ENCODE measurements around the gene GBA2. TPM values are rescaled to one million over a fixed set of nuclear protein-coding genes. Genes with fewer than 3 reads are reported as not detected.

GBA2 gene
- total RNA-seq, 1 experiment from 2014 or later, result 63.6 TPM

DNA sequence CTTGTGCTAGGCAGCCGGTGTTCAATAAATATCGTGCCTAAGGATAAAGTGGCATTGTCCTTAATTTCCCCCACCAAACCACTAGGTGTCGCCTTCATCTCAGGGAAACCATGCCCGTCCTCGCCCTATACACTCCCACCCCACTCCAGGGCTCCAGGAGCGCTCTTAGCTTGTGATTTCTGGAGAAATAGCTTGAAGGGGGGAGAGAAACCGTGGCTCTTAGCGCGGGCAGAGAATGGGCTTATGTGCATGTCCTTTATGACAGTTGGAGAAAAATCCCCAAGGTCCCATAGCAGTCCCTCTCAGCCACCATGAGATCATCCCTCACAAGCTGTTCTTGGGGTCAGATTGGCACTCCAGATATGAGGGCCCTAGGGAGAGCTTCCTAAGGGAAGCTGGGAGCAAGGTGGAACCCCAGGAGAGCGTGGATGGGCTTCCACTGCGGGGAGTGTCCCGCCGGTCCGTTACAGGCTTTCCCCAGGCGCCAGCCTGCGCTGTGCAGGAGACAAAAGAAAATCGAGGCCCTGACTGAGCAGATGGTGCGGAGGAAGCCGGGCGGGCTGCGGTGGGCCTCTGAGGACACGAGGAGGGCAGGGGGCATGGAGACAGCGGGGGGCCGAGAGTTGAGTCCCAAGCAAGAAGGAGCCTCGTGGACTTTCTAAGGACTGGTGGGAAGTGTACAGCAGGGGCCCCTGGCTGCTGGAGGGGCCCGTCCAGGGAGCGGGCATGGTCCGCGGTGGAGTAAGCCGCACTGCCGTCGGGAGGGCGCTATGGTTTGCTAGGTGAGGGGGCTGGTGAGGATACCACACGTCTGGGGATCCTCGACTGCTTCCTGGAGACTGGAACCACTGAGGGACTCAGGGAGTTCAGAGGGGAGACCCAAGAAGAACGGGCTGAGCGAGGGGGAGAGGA lies 41.6 kb upstream of the GBA2 start (continued):
- no peak for TF ChIP-seq ZFX (IDR thresholded peaks at IDR 0.05)
- TF ChIP-seq TCF7L2 (IDR thresholded peaks at IDR 0.05; ENCODE audit: borderline replicate concordance, extremely low read depth, insufficient read depth, insufficient read length), result no peak
- no peak for TF ChIP-seq JUND (IDR thresholded peaks at IDR 0.05)
- no peak for TF ChIP-seq ZBTB33 (IDR thresholded peaks at IDR 0.05; ENCODE audit: extremely low read depth, insufficient replicate concordance, low read length)
- TF ChIP-seq RAD21 (IDR thresholded peaks at IDR 0.05; ENCODE audit: low read depth), result peak; percentile 89

DNA sequence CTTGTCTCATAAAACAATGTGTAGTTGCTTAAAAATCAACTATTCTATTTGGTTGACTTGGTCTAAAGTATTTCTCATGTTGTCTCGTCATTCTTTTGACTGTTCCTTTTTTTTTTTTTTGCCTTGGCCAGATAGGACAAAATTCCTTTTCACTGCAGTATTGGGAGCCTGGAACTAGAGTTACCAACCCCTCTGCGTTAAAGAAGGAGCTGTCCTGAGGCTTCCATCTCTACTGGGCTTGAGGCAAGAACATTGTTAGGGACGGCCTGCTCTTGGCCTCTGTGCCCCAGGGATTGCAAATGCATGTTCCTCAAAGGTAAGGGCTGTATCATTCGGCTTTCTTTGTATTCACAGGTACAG lies 41.0 kb upstream of the GBA2 start:
- ATAC-seq (peak; percentile 46), DNase-seq (ENCODE audit: low read depth, low spot score) (no peak)
- Histone ChIP-seq H3K9me3 (ENCODE audit: control insufficient read depth in 1 of 2, insufficient read depth in 1 of 2, low read depth in 1 of 2, low read length in 2 of 2) (no peaks in the 10 kb centered on the region), H2AFZ (ENCODE audit: low read depth, low read length, poor library complexity, severe bottlenecking) (no peak overlapping the region), H3K4me2 (ENCODE audit: low read length) (no peak overlapping the region), H3K27ac (ENCODE audit: low read depth, low read length) (no peak overlapping the region), H3K27me3 (ENCODE audit: insufficient read depth, low read length) (no peaks in the 10 kb centered on the region), H3K9me2 (ENCODE audit: insufficient read depth) (no peaks in the 10 kb centered on the region), H3K36me3 (ENCODE audit: control insufficient read depth in 1 of 2, insufficient read depth in 2 of 2, low read length in 2 of 2) (0 out of 4 replicates have a peak, but pooled peaks cover 0 to 4% of the 10 kb centered on the region in 2 experiments), H3K4me1 (ENCODE audit: control insufficient read depth in 1 of 2, insufficient read depth in 2 of 2, low read length in 2 of 2) (peaks cover 0 to under 1% of the 10 kb centered on the region in 2 experiments; a peak in 1 of 4 replicates), H3K4me3 (replicated peaks in 1 of 2; ENCODE audit: low read depth in 1 of 2, low read length in 2 of 2) (no peak overlapping the region), H3K9ac (ENCODE audit: low read length) (no peak overlapping the region), H4K20me1 (ENCODE audit: insufficient read depth) (no peaks in the 10 kb centered on the region), H3K79me2 (ENCODE audit: insufficient read depth, low read length) (no peaks in the 10 kb centered on the region)
- POLR2A ChIA-PET, result interaction anchor here (1.1 kb wide), 1 partner anchor 23 kb away, joined by 4 read pairs; the partner anchor contains the start of gene SPAG8
- CTCF ChIA-PET, result interaction anchor here (0.8 to 3.7 kb wide), 18 partner anchors 8 to 234 kb away, joined by 3 to 46 read pairs (median 5); partner anchors contain the start of genes HINT2, HRCT1 and SPAG8
- RAD21 ChIA-PET (ENCODE audit: low non-redundant PET in 1 of 2, low total read pairs in 2 of 2, uncharacterized antibody in 2 of 2, unreplicated experiment in 2 of 2), result interaction anchor here (1.0 to 1.3 kb wide), 3 partner anchors 36 to 92 kb away, joined by 3 to 8 read pairs (median 3); no protein-coding TSS in a partner anchor
- intact Hi-C loops (cut with micrococcal nuclease), result loop anchor here (1.0 to 2.0 kb wide), 4 partner anchors 45 to 233 kb away; no protein-coding TSS in a partner anchor
- no TSS peak for BruUV-seq (replicated peaks)
- no peak for TF ChIP-seq EZH2 (IDR thresholded peaks at IDR 0.05)
- TF ChIP-seq ZFX (IDR thresholded peaks at IDR 0.05), result no peak
- TF ChIP-seq ZBTB33 (IDR thresholded peaks at IDR 0.05; ENCODE audit: extremely low read depth, insufficient replicate concordance, low read length), result no peak
- TF ChIP-seq TCF7L2 (IDR thresholded peaks at IDR 0.05; ENCODE audit: borderline replicate concordance, extremely low read depth, insufficient read depth, insufficient read length), result no peak
- TF ChIP-seq, protein P1, sequence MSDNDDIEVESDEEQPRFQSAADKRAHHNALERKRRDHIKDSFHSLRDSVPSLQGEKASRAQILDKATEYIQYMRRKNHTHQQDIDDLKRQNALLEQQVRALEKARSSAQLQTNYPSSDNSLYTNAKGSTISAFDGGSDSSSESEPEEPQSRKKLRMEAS (IDR thresholded peaks at IDR 0.05), result no peak
- no peak for TF ChIP-seq EGR1 (IDR thresholded peaks at IDR 0.05; ENCODE audit: low read depth)
- no peak for TF ChIP-seq CEBPB (IDR thresholded peaks at IDR 0.05; ENCODE audit: low read depth)
- no peak for TF ChIP-seq SP1 (IDR thresholded peaks at IDR 0.05; ENCODE audit: low read depth)
- TF ChIP-seq SIN3A (IDR thresholded peaks at IDR 0.05; ENCODE audit: low read depth), result no peak
- TF ChIP-seq ZNF274 (IDR thresholded peaks at IDR 0.05; ENCODE audit: low read depth, low read length), result no peak
- no peak for TF ChIP-seq POLR2A (IDR thresholded peaks at IDR 0.05; ENCODE audit: borderline replicate concordance, extremely low read depth, insufficient read depth, insufficient read length)
- TF ChIP-seq FOSL1 (IDR thresholded peaks at IDR 0.05; ENCODE audit: low read depth), result no peak
- TF ChIP-seq YY1 (IDR thresholded peaks at IDR 0.05; ENCODE audit: extremely low read depth, insufficient replicate concordance, low read depth, low read length), result no peak
